Inflammatory macrophage (primary cell): ENCODE measurements around the gene PUSL1.

Source experiments
- DNase-seq, 2 donors: peaks; one replicate each; pipeline ENCODE4 v3.0.0-alpha.2; 2020 to 2022
- total RNA-seq, 18 experiments: gene quantifications; one replicate each; lab custom pipeline; 2026; ENCODE audit warnings: mixed read lengths in 6 of 18, inconsistent platforms in 2 of 18; lab: John Stamatoyannopoulos, UW

The PUSL1 gene, protein sequence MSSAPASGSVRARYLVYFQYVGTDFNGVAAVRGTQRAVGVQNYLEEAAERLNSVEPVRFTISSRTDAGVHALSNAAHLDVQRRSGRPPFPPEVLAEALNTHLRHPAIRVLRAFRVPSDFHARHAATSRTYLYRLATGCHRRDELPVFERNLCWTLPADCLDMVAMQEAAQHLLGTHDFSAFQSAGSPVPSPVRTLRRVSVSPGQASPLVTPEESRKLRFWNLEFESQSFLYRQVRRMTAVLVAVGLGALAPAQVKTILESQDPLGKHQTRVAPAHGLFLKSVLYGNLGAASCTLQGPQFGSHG
- 1.7 to 15.3 (median 8.0) reads per million in 18 experiments for total RNA-seq

DNA sequence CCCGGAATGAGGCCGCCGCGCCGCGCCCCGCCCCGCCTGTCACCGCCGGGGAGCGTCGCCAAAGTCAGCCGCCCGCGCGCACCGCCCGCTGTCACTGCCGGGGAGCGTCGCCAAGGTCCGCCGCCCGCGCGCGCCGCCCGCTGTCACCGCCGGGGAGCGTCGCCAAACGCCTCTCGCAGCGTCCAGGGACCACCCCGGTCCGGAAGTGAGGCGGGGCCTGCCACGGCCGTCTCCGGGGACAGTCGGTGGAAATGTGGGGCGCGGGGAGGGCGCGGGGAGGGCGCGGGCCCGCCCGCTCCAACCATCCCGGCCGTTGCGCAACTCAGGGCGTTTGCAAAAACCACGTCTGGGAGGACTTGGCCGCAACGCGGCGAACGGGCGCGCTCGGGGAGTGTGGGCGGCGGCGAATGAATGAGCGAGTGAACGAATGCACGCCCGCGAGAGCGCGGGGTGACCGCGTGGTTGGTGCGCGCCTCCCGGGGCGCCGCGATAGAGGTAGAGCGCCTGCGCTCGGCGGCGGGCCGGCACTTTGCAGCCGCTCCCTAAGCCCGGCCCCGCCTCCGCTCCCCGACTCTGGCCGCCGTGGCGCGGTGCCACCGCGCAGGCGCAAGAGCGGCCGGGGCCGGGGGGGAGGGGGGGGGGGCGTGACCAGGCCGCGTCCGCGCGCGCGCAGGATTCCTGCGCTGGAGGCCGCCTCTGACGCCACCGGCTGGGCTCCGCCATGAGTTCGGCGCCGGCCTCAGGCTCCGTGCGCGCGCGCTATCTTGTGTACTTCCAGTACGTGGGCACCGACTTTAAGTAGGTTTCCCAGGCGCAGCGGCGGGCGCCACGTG lies at the start of gene PUSL1, which contains the start of gene ACAP3:
Gene PUSL1, plus strand, starts transcription at position 675 of the 833 bp plus-strand sequence. Its CDS starts 47 bp downstream, at position 722.
Gene ACAP3, minus strand, starts transcription at position 8 of the 833 bp plus-strand sequence. CDS start 115 bp downstream, outside the sequence.
- DNase-seq: peak; percentile 89 to 94

DNA sequence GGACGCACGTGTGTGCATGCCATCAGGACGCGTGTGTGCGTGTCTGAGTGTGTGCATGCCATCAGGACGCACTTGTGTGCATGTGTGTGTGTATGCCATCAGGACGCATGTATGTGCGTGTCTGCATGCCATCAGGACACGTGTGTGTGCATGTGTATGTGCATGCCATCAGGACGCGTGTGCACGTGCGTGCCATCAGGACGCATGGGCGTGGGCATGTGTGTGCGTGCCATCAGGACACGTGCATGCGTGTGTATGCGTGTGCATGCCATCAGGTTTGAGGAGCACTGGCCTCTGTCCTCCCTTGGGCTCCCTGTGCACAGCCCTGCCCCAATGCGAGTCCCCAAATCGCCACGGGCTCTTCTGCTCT lies 49.3 kb upstream of the PUSL1 start:
- no peak for DNase-seq

- no peak for DNase-seq
Observed at GRCh38 chr1:1259540-1259939, 48.9 kb upstream of the PUSL1 start.

DNA sequence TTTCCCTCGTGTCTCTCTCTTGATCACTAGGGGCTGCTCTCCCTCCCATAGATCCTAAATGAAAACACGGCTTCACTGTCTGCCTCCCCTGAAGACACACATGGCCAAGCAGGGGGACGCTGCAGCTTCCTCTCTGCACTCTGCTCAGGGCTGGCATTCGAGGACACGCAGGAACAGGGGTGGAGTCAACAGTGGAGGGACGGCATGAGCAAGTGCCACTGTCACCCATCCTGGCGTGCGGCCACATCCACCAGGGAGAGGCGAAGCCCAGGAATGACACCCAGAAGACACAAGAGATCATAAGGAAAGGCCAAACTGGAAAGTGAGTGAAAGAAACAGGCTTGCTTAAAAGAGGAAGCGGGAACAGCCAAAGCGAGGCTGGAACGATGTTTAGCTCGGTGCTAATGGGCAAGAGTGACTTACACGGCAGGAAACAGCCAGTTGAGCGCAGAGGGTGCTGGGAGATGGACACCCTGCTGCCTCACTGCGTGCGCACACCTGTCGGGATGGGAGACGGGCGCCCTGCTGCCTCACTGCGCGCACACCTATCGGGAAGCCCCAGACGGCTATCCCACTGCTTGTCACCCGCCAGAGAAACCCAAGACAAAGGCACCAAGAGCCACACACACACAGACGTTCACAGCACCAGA lies 48.3 kb upstream of the PUSL1 start:
- DNase-seq: peak in 1 of 2 donors; percentile 25

DNA sequence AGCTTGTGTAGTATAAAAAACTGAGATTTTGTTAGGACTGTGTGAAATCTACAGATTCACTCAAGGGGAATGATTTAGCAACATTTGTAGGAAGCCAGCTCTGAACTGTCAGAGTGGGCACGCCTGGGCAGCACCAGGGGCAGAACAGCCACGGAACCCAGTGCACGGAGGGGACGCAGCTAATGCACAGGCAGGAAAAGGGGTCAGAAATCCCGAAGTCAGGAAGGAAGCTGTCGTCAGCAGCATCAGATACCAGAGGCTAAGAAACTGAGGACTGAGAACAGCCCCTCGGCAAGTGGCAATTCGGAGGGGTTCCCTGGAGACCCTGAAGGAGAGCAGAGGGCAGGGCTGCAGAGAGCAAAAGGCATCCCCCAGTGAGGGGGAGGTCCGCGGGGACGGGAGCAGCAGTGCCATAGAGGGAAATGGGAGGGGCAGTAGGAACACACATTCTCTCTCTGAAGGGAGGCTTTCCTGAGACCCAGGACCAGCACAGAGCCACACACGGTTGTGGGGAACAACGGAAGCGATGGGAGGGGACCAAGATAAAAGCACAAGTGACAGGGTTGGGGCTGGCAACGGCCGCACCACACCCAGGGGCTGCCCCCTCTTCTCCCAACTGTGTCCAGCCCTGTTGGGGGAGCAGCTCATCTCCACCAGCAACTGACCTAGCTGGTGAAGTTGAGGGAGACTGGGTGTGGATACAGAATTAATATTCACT lies 47.4 kb upstream of the PUSL1 start:
- DNase-seq: no peak

GRCh38 chr1:1262071-1262470 lies 46.3 kb upstream of the PUSL1 start:
- DNase-seq: no peak

DNA sequence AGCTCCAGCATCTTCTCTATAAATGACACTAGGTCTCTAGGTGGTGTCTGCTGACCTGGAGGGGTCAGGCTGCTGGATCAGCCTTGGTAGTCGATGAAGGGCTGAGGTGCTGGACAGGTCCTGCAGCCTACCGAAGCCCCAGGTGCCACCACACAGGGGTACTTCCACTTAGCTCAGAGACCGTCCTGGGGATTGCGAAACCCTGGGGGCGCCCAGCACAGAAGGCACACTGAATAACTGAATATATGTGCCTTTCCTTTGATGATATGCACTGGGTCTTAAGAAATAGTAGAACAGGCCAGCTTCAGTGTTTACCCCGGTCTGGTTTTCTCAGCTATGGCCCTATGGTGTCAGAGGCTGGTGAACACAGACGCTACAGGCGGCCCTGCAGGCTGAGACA lies 45.6 kb upstream of the PUSL1 start:
- no peak for DNase-seq

- no peak for DNase-seq
Observed at GRCh38 chr1:1264026-1264425, 44.4 kb upstream of the PUSL1 start.

- no peak for DNase-seq
Observed at GRCh38 chr1:1264868-1265272, 43.5 kb upstream of the PUSL1 start.

DNA sequence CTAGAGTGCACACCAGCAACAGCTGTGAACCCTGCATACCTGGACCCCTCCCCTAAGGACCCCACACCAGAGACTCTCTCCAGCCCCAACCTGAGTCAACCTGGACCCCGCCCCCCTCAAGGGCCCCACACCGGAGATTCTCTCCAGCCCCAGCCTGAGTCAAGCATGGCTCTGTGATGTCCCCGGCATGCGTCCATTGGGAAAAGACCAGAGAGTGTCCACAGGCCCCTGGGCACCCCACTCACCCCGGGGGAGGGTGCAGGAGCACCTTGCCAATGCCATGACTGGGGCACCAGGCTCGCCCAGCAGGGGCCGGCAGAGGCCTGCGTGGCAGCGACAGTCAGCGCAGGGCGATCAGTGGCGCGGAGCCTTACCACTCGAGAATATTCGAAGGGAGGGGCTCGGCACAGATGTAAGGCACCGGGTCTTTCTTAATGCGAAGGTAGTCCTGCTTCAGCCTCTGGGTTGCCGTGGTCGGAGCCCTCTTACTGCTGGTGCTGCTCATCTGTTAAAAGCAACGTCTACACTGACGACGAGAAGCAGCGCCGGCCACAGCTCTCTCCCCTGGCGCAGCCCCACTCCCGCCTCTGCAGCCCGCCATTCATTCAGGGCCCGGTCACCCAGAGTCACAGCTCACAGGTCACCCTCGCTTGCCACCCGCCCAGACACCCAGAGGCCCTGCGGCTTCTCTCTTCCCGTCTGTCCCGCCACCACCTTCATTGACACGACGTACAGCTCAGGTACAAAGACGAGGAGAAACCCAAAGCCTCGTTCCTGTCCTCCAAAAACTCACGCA lies 40.7 kb upstream of the PUSL1 start:
- no peak for DNase-seq

DNA sequence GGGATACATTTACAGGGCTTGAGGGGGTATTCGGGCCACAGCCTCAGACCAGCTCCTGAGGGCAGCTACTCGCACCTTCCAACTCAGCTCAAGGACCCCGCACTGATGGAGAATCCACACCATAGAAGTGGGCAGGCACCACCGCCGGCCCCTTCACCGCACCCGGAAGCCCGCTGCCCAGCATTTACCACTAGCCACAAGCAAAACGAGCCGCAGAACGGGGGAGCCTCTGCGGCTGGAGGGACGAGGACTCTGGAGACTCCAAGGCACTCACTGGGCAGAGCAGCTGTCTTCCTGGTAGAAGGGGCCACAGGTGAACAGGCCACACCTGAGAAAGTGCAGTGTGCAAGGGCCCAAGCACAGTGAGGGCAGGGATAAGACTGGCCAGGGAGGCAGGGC lies 40.1 kb upstream of the PUSL1 start:
- no peak for DNase-seq

GRCh38 chr1:1270813-1271212 lies 37.6 kb upstream of the PUSL1 start:
- no peak for DNase-seq

DNA sequence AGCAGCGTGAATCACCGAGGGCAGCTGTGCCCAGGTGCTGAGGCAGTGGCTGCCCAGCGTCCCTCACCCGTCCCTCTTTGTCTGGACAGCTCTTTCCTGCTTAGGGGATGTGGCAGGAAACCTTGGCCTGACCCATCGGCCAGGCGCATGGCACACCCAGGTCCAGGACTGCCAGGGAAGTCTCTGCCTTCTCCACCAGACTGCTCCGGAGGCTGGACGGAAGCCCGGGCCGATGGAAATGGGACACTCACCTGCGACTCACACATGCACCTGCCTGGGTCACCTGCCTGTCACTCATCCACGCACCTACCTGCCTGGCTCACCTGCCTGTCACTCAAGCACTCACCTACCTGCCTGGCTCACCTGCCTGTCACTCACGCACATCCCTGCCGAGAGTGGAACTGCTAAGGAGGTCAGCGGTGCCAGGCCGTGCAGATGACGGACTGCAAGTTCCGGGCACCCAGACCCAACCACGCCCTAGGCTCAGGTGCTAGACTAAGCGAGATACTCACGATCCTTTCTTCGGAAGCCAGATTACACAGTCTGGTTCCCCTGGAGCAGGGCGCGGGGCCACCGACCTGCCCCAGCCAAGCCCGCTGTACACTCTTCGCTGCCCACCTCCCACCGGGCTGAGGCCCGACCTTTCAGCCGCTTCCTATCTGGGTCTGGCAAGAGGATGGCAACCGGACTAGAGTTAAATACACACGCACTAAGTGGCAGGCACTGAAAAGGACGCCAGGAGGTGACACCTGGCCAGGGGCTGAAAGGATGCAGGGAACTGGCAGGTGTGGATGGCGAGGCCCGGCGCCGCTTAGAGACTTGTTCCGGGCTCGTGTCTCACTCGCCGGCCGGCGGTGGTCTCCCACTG lies 35.8 kb upstream of the PUSL1 start:
- no peak for DNase-seq

DNA sequence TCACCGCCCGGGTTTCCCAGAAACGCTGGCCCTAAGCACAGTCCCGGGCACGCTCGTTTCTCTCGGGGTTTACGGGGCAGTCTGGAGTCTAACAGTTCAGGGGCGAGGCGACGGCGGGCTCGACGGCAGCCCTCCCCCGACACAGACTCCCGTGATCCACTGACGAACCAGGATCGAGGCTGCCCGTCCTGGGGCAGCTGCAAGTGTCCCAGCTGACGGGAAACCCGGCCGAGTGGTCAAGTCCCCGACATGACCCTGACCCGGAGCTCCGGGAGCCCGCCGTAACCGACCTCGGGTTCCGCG lies 35.2 kb upstream of the PUSL1 start:
- peak; percentile 5 to 43 for DNase-seq

DNA sequence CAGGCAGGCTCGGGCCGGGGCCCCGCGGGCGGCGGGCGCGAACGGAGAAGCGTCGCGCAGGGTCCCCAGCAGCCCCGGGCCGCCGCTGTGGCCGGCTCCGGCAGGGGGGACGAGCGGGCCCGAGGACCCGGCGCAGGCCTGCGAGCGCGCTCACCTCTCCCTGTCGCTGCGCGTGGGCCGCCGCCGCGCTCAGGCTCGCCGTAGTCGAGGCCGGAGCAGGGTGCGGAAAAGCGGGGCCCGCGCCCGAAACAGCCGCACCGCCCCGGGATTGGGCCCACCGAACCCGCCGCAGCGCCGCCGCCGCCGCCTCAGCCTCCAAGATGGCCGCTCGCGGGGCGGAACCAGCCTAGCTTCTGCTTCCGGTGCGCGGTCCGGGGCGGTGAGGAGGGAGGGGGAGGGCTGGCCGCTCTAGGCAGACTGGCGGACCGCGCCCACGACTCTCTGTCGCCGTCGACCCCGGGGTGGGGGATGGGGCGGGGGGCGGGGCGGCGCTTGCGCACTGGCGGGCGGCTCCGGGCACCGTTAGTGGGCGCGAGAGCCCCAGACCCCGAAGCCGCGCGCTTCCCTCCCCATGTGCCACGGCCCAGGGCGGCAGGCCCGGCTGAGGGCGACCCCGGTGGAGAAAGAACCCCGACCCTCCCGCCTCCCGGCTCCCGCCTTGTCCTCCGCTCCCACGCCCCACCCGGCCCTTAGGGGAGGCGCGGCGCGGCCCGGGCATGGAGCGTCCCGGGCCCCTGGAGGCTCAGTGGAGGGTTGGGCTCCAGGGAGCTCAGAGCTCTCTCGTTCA lies 34.7 kb upstream of the PUSL1 start, which contains the start of gene UBE2J2:
Gene UBE2J2, minus strand, starts transcription at position 343 of the 787 bp plus-strand sequence. CDS start 5,862 bp downstream, outside the sequence.
- DNase-seq: peak; percentile 81 to 93

DNA sequence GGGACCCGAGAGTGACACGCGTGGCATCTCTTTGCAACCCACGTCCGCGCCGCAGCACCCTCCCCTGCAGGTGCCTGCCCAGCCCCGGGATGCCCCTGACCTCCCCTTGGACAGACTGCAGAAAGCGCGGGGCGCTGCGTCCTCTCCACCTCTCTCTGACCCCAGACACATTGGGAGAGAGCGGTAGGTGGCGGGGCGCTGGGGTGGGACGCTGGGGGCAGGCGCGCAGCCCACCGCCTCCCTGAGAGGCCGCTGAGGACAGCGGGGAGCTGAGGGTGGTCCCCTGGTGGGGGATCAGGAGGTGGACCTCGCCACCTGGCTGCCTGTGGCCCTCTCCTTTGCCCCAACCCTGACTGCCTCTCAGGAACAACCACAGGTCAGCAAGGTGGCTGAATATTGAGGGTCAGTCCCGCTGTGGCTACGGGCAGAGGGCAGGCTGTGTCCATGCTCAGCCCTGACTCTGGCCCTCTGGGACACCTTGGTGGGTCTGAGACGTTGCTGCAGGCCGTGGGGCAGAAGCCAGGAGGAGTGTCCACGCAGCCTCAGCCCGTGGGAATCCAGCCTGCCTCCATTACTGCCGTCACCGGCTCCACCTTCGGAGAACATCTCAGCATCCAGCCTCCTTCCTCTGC lies 34.0 kb upstream of the PUSL1 start:
- DNase-seq: no peak

DNA sequence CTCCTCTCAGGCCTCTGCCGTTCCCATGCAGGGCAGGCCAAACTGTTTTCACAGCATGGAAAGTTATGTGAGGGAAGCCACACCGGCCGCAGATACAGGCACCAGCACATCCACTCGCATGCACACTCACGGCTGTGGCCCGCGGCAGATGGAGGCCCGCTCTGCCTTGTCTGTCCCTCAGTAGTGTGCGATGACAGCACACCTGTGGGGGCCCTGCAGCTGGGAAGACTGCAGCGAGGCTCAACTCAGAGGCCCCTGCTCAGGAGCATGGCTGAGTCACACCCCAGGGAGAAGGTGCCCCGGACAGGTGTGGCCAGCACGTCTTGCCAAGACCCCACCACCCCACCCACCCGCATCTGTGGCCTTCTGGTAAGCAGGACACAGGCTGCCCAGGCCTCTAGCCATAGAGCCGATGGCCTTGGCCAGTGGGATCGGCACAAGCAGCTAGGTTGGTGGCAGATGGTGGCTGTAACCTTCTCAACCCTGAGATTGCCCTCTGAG lies 33.4 kb upstream of the PUSL1 start:
- no peak for DNase-seq

GRCh38 chr1:1275836-1276235 lies 32.6 kb upstream of the PUSL1 start:
- no peak for DNase-seq

- DNase-seq: no peak
Observed at GRCh38 chr1:1278620-1279019, 29.8 kb upstream of the PUSL1 start.
